WI38 (cell line): ENCODE measurements around the gene TMEM95.
"Not testable (repeated sequence)": the region's sequence is repeated elsewhere in the genome, so short reads cannot be mapped to it uniquely, and the experiment has no call there.

Experiments used
- H3K4me3 ChIP-seq: 2 replicates; pipeline ENCODE4 v1.5.1; 2011; ENCODE audit warnings: low read depth, mild to moderate bottlenecking, control low read depth, low read length
- CTCF ChIP-seq: IDR thresholded peaks from 2 replicates; pipeline ENCODE4 v1.5.1; 2012; ENCODE audit warnings: low read depth, mild to moderate bottlenecking, control low read depth, low read length

Gene TMEM95

GRCh38 chr17:7354262-7354843 lies 603 bp upstream of the TMEM95 start:
- TF ChIP-seq CTCF: no peak
- no peak overlapping the region for H3K4me3 ChIP-seq

GRCh38 chr17:7355573-7355972 lies 617 bp downstream of the TMEM95 start:
- H3K4me3 ChIP-seq: no peak overlapping the region
- TF ChIP-seq CTCF: no peak

- peak; percentile 78 for TF ChIP-seq CTCF
- H3K4me3 ChIP-seq: no peak overlapping the region
These were observed 1.2 kb downstream of the TMEM95 start for GRCh38 chr17:7356072-7356549.

- H3K4me3 ChIP-seq: no peak overlapping the region
- TF ChIP-seq CTCF: no peak
These were observed 1.8 kb downstream of the TMEM95 start for GRCh38 chr17:7356756-7357155.

GRCh38 chr17:7357381-7357780 lies 2.4 kb downstream of the TMEM95 start:
- TF ChIP-seq CTCF: no peak

GRCh38 chr17:7361906-7362305 lies 7.0 kb downstream of the TMEM95 start:
- no peak overlapping the region for H3K4me3 ChIP-seq
- TF ChIP-seq CTCF: no peak

More at GRCh38 chr17:7357381-7357780, 2.4 kb downstream of the TMEM95 start:
- no peak overlapping the region for H3K4me3 ChIP-seq

- TF ChIP-seq CTCF: no peak
- no peak overlapping the region for H3K4me3 ChIP-seq
These were observed 8.4 kb downstream of the TMEM95 start for GRCh38 chr17:7363311-7363710.

GRCh38 chr17:7365963-7366362 lies 11.0 kb downstream of the TMEM95 start:
- not testable (repeated sequence) for H3K4me3 ChIP-seq
